HAP-1 (cell line): ENCODE measurements around the gene ANGPTL1.
"Not testable (repeated sequence)": the region's sequence is repeated elsewhere in the genome, so short reads cannot be mapped to it uniquely, and the experiment has no call there.

ENCODE experiments used
- DNase-seq, 2 experiments: peaks; one replicate each; pipeline ENCODE4 v3.0.0-alpha.2; 2016 to 2020; ENCODE audit warnings: low spot score in 2 of 2
- H3K27me3 ChIP-seq: fragments of 250-450 bp; sonication (Bioruptor Pico); 2 replicates; pipeline ENCODE4 v1.5.1; 2020; ENCODE audit warnings: low read depth, mild to moderate bottlenecking, moderate library complexity
- H3K36me3 ChIP-seq: fragments of 250-450 bp; sonication (Bioruptor Pico); replicated peaks from 2 replicates; pipeline ENCODE4 v1.5.1; 2020; ENCODE audit warnings: mild to moderate bottlenecking
- H3K4me1 ChIP-seq: fragments of 250-450 bp; sonication (Bioruptor Pico); 2 replicates; pipeline ENCODE4 v1.5.1; 2020; ENCODE audit warnings: mild to moderate bottlenecking
- H3K4me3 ChIP-seq: fragments of 250-450 bp; sonication (Bioruptor Pico); 2 replicates; pipeline ENCODE4 v1.5.1; 2020; ENCODE audit warnings: mild to moderate bottlenecking, moderate library complexity
- H3K9me3 ChIP-seq: fragments of 250-450 bp; sonication (Bioruptor Pico); 2 replicates; pipeline ENCODE4 v1.5.1; 2020; ENCODE audit warnings: mild to moderate bottlenecking, moderate library complexity
- in situ Hi-C: fragments of 300-500 bp; cut with MboI; formaldehyde crosslinking; loops from 3 replicates; pipeline ENCODE4 v1.14.3; 2020; ENCODE audit warnings: low sequenced_read_pairs, inconsistent platforms, mixed read lengths

ANGPTL1 gene

GRCh38 chr1:178847919-178848318 lies 23.0 kb downstream of the ANGPTL1 start:
- DNase-seq, H3K27me3 ChIP-seq, in situ Hi-C loops, H3K4me3 ChIP-seq, H3K36me3 ChIP-seq, H3K4me1 ChIP-seq, H3K9me3 ChIP-seq: not testable (repeated sequence)

- Histone ChIP-seq H3K4me3 (no peak overlapping the region), H3K9me3 (no peaks in the 10 kb centered on the region; the same call in 1 of the 2 replicates), H3K36me3 (no peaks in the 10 kb centered on the region), H3K27me3 (no peaks in the 10 kb centered on the region), H3K4me1 (no peaks in the 10 kb centered on the region)
- in situ Hi-C loops = no loop called here
- no peak for DNase-seq
These were observed 23.5 kb downstream of the ANGPTL1 start for GRCh38 chr1:178847396-178847849.

GRCh38 chr1:178846306-178846705 lies 24.6 kb downstream of the ANGPTL1 start:
- H3K27me3 ChIP-seq = no peaks in the 10 kb centered on the region
- in situ Hi-C loops = no loop called here
- no peak for DNase-seq
- no peaks in the 10 kb centered on the region for H3K36me3 ChIP-seq
- no peaks in the 10 kb centered on the region; the same call in 1 of the 2 replicates for H3K9me3 ChIP-seq
- H3K4me3 ChIP-seq = no peak overlapping the region
- H3K4me1 ChIP-seq = no peaks in the 10 kb centered on the region

- Histone ChIP-seq H3K4me3 (no peak overlapping the region), H3K4me1 (no peaks in the 10 kb centered on the region), H3K27me3 (no peaks in the 10 kb centered on the region), H3K9me3 (no peaks in the 10 kb centered on the region), H3K36me3 (no peaks in the 10 kb centered on the region)
- in situ Hi-C loops = no loop called here
- no peak for DNase-seq
These were observed 26.4 kb downstream of the ANGPTL1 start for GRCh38 chr1:178844436-178844835.

- Histone ChIP-seq H3K4me1 (no peaks in the 10 kb centered on the region), H3K9me3 (0 out of 2 replicates have a peak, but pooled peaks cover 2% of the 10 kb centered on the region), H3K27me3 (no peaks in the 10 kb centered on the region), H3K36me3 (no peaks in the 10 kb centered on the region), H3K4me3 (no peak overlapping the region)
- no peak for DNase-seq
- in situ Hi-C loops = no loop called here
These were observed 45.7 kb downstream of the ANGPTL1 start for GRCh38 chr1:178825167-178825566.

- DNase-seq = no peak
- 0 out of 2 replicates have a peak, but pooled peaks cover 2% of the 10 kb centered on the region for H3K9me3 ChIP-seq
- no peak overlapping the region for H3K4me3 ChIP-seq
- no peaks in the 10 kb centered on the region for H3K4me1 ChIP-seq
- H3K36me3 ChIP-seq = no peaks in the 10 kb centered on the region
- H3K27me3 ChIP-seq = no peaks in the 10 kb centered on the region
- in situ Hi-C loops = no loop called here
These were observed 49.6 kb downstream of the ANGPTL1 start for GRCh38 chr1:178821134-178821866.

- no peak overlapping the region for H3K4me3 ChIP-seq
- in situ Hi-C loops = no loop called here
- H3K9me3 ChIP-seq = 0 out of 2 replicates have a peak, but pooled peaks cover 2% of the 10 kb centered on the region
- no peaks in the 10 kb centered on the region for H3K27me3 ChIP-seq
- H3K36me3 ChIP-seq = no peaks in the 10 kb centered on the region
- no peaks in the 10 kb centered on the region for H3K4me1 ChIP-seq
- DNase-seq = no peak
These were observed 51.8 kb downstream of the ANGPTL1 start for GRCh38 chr1:178819123-178819522.

GRCh38 chr1:178818416-178818815 lies 52.5 kb downstream of the ANGPTL1 start:
- Histone ChIP-seq H3K4me1 (no peaks in the 10 kb centered on the region), H3K36me3 (no peaks in the 10 kb centered on the region), H3K27me3 (no peaks in the 10 kb centered on the region), H3K9me3 (0 out of 2 replicates have a peak, but pooled peaks cover 2% of the 10 kb centered on the region), H3K4me3 (no peak overlapping the region)
- in situ Hi-C loops = no loop called here
- DNase-seq = no peak

GRCh38 chr1:178810585-178810984 lies 60.3 kb downstream of the ANGPTL1 start:
- in situ Hi-C loops = no loop called here
- Histone ChIP-seq H3K9me3 (no peaks in the 10 kb centered on the region), H3K4me3 (no peak overlapping the region), H3K27me3 (no peaks in the 10 kb centered on the region), H3K4me1 (no peaks in the 10 kb centered on the region), H3K36me3 (no peaks in the 10 kb centered on the region)
- DNase-seq = no peak

- Histone ChIP-seq H3K36me3 (no peaks in the 10 kb centered on the region), H3K4me1 (no peaks in the 10 kb centered on the region), H3K9me3 (no peaks in the 10 kb centered on the region), H3K4me3 (no peak overlapping the region), H3K27me3 (no peaks in the 10 kb centered on the region)
- DNase-seq = no peak
- in situ Hi-C loops = no loop called here
These were observed 62.3 kb downstream of the ANGPTL1 start for GRCh38 chr1:178808529-178808928.

GRCh38 chr1:178806665-178807300 lies 64.1 kb downstream of the ANGPTL1 start:
- H3K9me3 ChIP-seq = no peaks in the 10 kb centered on the region
- no peaks in the 10 kb centered on the region for H3K4me1 ChIP-seq
- H3K27me3 ChIP-seq = no peaks in the 10 kb centered on the region
- DNase-seq = no peak
- in situ Hi-C loops = no loop called here
- H3K36me3 ChIP-seq = no peaks in the 10 kb centered on the region
- H3K4me3 ChIP-seq = no peak overlapping the region

GRCh38 chr1:178802873-178803272 lies 68.0 kb downstream of the ANGPTL1 start:
- Histone ChIP-seq H3K36me3 (no peaks in the 10 kb centered on the region), H3K4me1 (no peaks in the 10 kb centered on the region), H3K27me3 (no peaks in the 10 kb centered on the region), H3K9me3 (no peaks in the 10 kb centered on the region), H3K4me3 (no peak overlapping the region)
- in situ Hi-C loops = no loop called here
- DNase-seq = no peak
